ENCODE results near the gene IPCEF1. TPM values are rescaled to one million over a fixed set of nuclear protein-coding genes. Genes with fewer than 3 reads are reported as not detected.
"Not testable (repeated sequence)": the region's sequence is repeated elsewhere in the genome, so short reads cannot be mapped to it uniquely, and the experiment has no call there.

Gene IPCEF1
- polyA plus RNA-seq, 1 donor from 2014 or later, result 3.9 TPM

- Histone ChIP-seq H3K36me3 (ENCODE audit: insufficient read depth, low read length) (no peaks in the 10 kb centered on the region), H3K79me2 (replicated peaks; ENCODE audit: insufficient read depth, low read length) (no peaks in the 10 kb centered on the region), H3K9me2 (ENCODE audit: insufficient read depth, low read length) (no peaks in the 10 kb centered on the region), H2AFZ (ENCODE audit: low read depth, low read length) (no peak overlapping the region), H4K20me1 (ENCODE audit: insufficient read depth) (no peaks in the 10 kb centered on the region), H3K4me2 (ENCODE audit: low read length) (no peak overlapping the region), H3K27ac (ENCODE audit: low read length) (no peak overlapping the region), H3K27me3 (ENCODE audit: insufficient read depth, low read depth, low read length) (no peaks in the 10 kb centered on the region), H3K9me3 (ENCODE audit: low read length) (no peaks in the 10 kb centered on the region), H3K9ac (ENCODE audit: low read length) (no peak overlapping the region), H3F3A (ENCODE audit: insufficient read depth, low read length, poor library complexity, severe bottlenecking) (no peaks in the 10 kb centered on the region), H3K4me3 (ENCODE audit: low read length) (no peak overlapping the region)
- TF ChIP-seq EP300 (conservative IDR thresholded peaks at IDR 0.05; ENCODE audit: poor library complexity, severe bottlenecking), result no peak
- TF ChIP-seq EZH2 (IDR thresholded peaks at IDR 0.05; ENCODE audit: borderline replicate concordance, insufficient read depth, low read length, poor library complexity, severe bottlenecking), result no peak
- no peak for TF ChIP-seq SMC3 (conservative IDR thresholded peaks at IDR 0.05; ENCODE audit: poor library complexity)
- TF ChIP-seq REST (IDR thresholded peaks at IDR 0.05; ENCODE audit: borderline replicate concordance), result no peak
- TF ChIP-seq RAD21 (conservative IDR thresholded peaks at IDR 0.05), result no peak
- no peak for TF ChIP-seq TAF1 (IDR thresholded peaks at IDR 0.05; ENCODE audit: low read depth)
- TF ChIP-seq CTCF (IDR thresholded peaks at IDR 0.05; ENCODE audit: poor library complexity, severe bottlenecking), result no peak
- TF ChIP-seq POLR2AphosphoS5 (IDR thresholded peaks at IDR 0.05), result no peak
- no peak for TF ChIP-seq MXI1 (conservative IDR thresholded peaks at IDR 0.05; ENCODE audit: poor library complexity, severe bottlenecking)
Measured at GRCh38 chr6:154304191-154304590, 52.4 kb downstream of the IPCEF1 start.

- H4K20me1 ChIP-seq (ENCODE audit: insufficient read depth); H2AFZ ChIP-seq (ENCODE audit: low read depth, low read length); H3K9me3 ChIP-seq (ENCODE audit: low read length); H3K4me3 ChIP-seq (ENCODE audit: low read length); H3K27me3 ChIP-seq (ENCODE audit: insufficient read depth, low read depth, low read length); H3K79me2 ChIP-seq (replicated peaks; ENCODE audit: insufficient read depth, low read length); H3K9me2 ChIP-seq (ENCODE audit: insufficient read depth, low read length); H3K4me2 ChIP-seq (ENCODE audit: low read length); H3K9ac ChIP-seq (ENCODE audit: low read length); H3F3A ChIP-seq (ENCODE audit: insufficient read depth, low read length, poor library complexity, severe bottlenecking); H3K27ac ChIP-seq (ENCODE audit: low read length); H3K36me3 ChIP-seq (ENCODE audit: insufficient read depth, low read length): not testable (repeated sequence)
Measured at GRCh38 chr6:154303642-154304041, 53.0 kb downstream of the IPCEF1 start.
